ENCODE results near the gene HBA1. TPM values are rescaled to one million over a fixed set of nuclear protein-coding genes. Genes with fewer than 3 reads are reported as not detected.
"Not testable (repeated sequence)": the region's sequence is repeated elsewhere in the genome, so short reads cannot be mapped to it uniquely, and the experiment has no call there.

HBA1 gene
- total RNA-seq, 2 experiments from 2014 or later = not detected

DNA sequence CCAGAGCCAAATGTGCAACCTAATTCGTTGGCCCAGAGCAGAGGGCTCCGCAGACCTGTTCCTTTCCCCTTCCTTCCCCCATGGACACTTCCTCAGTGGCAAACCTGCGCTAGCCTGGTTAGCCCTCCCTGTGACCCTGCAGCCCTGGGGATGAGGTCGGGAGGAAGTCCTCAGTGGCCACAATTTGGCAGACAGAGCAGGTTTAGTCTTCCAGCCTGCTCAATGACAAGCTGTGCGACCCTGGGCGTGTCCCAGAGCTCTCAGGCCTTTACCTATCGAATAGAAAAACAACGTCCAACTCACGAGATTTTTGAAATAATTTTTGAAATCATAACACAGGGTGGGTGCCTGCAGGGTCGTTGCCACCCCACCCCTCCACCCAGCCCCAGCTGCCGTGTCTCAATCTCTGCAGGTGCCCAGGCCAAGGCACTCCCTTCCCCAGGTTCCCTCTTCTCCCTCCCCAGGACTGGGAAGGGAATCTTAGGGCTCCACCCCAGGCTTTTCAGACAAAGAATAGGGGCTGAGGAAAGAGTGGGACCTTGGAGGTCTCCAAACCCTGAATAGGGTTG is 9.3 kb upstream of the HBA1 start:
- ChIA-PET CTCF (no interaction called here), POLR2A (no interaction called here)
- H3K9me3 Mint-ChIP-seq = no peaks in the 10 kb centered on the region
- no peak overlapping the region for H3K4me3 ChIP-seq (ENCODE audit: low read length)
- peaks cover 2% of the 10 kb centered on the region for H3K4me1 Mint-ChIP-seq (ENCODE audit: low read depth)
- H3K36me3 ChIP-seq (ENCODE audit: insufficient read depth, low read length) = no peaks in the 10 kb centered on the region
- peaks cover 23% of the 10 kb centered on the region for H3K4me1 ChIP-seq (ENCODE audit: insufficient read depth, low read length)
- no peak overlapping the region for H3K27ac ChIP-seq (ENCODE audit: low read depth in 1 of 2, low read length in 2 of 2)
- no peaks in the 10 kb centered on the region for H3K36me3 Mint-ChIP-seq (ENCODE audit: low read depth)
- TF ChIP-seq, protein P1, sequence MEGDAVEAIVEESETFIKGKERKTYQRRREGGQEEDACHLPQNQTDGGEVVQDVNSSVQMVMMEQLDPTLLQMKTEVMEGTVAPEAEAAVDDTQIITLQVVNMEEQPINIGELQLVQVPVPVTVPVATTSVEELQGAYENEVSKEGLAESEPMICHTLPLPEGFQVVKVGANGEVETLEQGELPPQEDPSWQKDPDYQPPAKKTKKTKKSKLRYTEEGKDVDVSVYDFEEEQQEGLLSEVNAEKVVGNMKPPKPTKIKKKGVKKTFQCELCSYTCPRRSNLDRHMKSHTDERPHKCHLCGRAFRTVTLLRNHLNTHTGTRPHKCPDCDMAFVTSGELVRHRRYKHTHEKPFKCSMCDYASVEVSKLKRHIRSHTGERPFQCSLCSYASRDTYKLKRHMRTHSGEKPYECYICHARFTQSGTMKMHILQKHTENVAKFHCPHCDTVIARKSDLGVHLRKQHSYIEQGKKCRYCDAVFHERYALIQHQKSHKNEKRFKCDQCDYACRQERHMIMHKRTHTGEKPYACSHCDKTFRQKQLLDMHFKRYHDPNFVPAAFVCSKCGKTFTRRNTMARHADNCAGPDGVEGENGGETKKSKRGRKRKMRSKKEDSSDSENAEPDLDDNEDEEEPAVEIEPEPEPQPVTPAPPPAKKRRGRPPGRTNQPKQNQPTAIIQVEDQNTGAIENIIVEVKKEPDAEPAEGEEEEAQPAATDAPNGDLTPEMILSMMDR (IDR thresholded peaks at IDR 0.05) = no peak
- H3K27me3 ChIP-seq (ENCODE audit: control insufficient read depth in 1 of 2, insufficient read depth in 2 of 2, low read length in 2 of 2) = peaks cover 55 to 65% of the 10 kb centered on the region in 2 experiments
- DNase-seq = no peak
- peaks cover 0 to 13% of the 10 kb centered on the region in 2 experiments for H3K9me3 ChIP-seq (ENCODE audit: control insufficient read depth in 1 of 2, insufficient read depth in 1 of 2, low read length in 2 of 2)
- H3K27ac Mint-ChIP-seq = no peak overlapping the region
- peak overlapping the region; percentile 15 for H3K4me3 Mint-ChIP-seq
- intact Hi-C loops (cut with DNase I, micrococcal nuclease) = no loop called here
- peaks cover 71% of the 10 kb centered on the region for H3K27me3 Mint-ChIP-seq
- no peak for ATAC-seq (ENCODE audit: poor library complexity)

DNA sequence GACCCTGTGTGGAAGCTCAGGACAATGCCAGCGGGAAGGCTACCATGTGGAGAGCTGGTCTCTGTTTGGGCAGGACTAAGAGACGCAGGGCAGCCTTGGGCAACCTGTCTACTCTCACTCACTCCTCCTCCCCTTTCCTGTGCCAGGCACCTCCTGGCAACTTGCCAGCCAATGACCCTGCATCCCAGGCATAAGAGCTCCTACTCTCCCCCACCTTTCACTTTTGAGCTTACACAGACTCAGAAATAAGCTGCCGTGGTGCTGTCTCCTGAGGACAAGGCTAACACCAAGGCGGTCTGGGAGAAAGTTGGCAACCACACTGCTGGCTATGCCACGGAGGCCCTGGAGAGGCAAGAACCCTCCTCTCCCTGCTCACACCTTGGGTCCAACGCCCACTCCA is 8.1 kb upstream of the HBA1 start:
- CTCF ChIA-PET = no interaction called here
- ATAC-seq (ENCODE audit: poor library complexity) (no peak), DNase-seq (no peak)
- H3K9me3 Mint-ChIP-seq = no peaks in the 10 kb centered on the region
- Histone ChIP-seq H3K4me1 (ENCODE audit: insufficient read depth, low read length) (peaks cover 27% of the 10 kb centered on the region), H3K36me3 (ENCODE audit: insufficient read depth, low read length) (no peaks in the 10 kb centered on the region), H3K9me3 (ENCODE audit: control insufficient read depth in 1 of 2, insufficient read depth in 1 of 2, low read length in 2 of 2) (peaks cover 0 to 13% of the 10 kb centered on the region in 2 experiments), H3K27me3 (ENCODE audit: control insufficient read depth in 1 of 2, insufficient read depth in 2 of 2, low read length in 2 of 2) (peaks cover 51 to 54% of the 10 kb centered on the region in 2 experiments), H3K27ac (ENCODE audit: low read depth in 1 of 2, low read length in 2 of 2) (no peak overlapping the region), H3K4me3 (ENCODE audit: low read length) (no peak overlapping the region)
- intact Hi-C loops (cut with DNase I, micrococcal nuclease) = no loop called here
- TF ChIP-seq, protein P1 (IDR thresholded peaks at IDR 0.05) = no peak
- H3K4me3 Mint-ChIP-seq = peak overlapping the region; percentile 49
- no peaks in the 10 kb centered on the region for H3K4me1 Mint-ChIP-seq (ENCODE audit: low read depth)
- H3K27ac Mint-ChIP-seq = no peak overlapping the region
- POLR2A ChIA-PET = no interaction called here
- peaks cover 66% of the 10 kb centered on the region for H3K27me3 Mint-ChIP-seq
- H3K36me3 Mint-ChIP-seq (ENCODE audit: low read depth) = no peaks in the 10 kb centered on the region

DNA sequence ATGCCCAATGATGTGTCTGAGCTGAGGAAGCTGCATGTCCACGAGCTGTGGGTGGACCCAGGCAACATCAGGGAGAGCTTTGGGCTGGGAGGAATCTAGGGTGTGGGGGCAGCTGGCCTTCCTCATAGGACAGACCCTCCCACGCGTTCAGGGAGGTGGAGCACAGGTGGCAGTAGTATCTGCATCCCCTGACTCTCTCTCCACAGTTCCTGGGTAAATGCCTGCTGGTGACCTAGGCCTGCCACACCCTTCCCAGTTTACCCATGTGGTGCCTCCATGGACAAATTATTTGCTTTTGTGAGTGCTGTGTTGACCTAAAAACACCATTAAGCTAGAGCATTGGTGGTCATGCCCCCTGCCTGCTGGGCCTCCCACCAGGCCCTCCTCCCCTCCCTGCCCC is 7.5 kb upstream of the HBA1 start:
- DNase-seq = no peak
- ATAC-seq (ENCODE audit: poor library complexity) = no peak
- TF ChIP-seq, protein P1 (IDR thresholded peaks at IDR 0.05) = no peak
- Histone ChIP-seq H3K27ac (ENCODE audit: low read depth in 1 of 2, low read length in 2 of 2) (no peak overlapping the region), H3K4me1 (ENCODE audit: insufficient read depth, low read length) (peaks cover 28% of the 10 kb centered on the region), H3K36me3 (ENCODE audit: insufficient read depth, low read length) (no peaks in the 10 kb centered on the region), H3K4me3 (ENCODE audit: low read length) (no peak overlapping the region), H3K9me3 (ENCODE audit: control insufficient read depth in 1 of 2, insufficient read depth in 1 of 2, low read length in 2 of 2) (peaks cover 0 to 13% of the 10 kb centered on the region in 2 experiments), H3K27me3 (ENCODE audit: control insufficient read depth in 1 of 2, insufficient read depth in 2 of 2, low read length in 2 of 2) (peaks cover 52 to 54% of the 10 kb centered on the region in 2 experiments)
- Mint-ChIP-seq H3K4me1 (ENCODE audit: low read depth) (no peaks in the 10 kb centered on the region), H3K4me3 (no peak overlapping the region), H3K9me3 (no peaks in the 10 kb centered on the region), H3K36me3 (ENCODE audit: low read depth) (no peaks in the 10 kb centered on the region), H3K27me3 (peaks cover 72% of the 10 kb centered on the region), H3K27ac (no peak overlapping the region)
- ChIA-PET CTCF (no interaction called here), POLR2A (no interaction called here)
- intact Hi-C loops (cut with DNase I, micrococcal nuclease) = no loop called here

DNA sequence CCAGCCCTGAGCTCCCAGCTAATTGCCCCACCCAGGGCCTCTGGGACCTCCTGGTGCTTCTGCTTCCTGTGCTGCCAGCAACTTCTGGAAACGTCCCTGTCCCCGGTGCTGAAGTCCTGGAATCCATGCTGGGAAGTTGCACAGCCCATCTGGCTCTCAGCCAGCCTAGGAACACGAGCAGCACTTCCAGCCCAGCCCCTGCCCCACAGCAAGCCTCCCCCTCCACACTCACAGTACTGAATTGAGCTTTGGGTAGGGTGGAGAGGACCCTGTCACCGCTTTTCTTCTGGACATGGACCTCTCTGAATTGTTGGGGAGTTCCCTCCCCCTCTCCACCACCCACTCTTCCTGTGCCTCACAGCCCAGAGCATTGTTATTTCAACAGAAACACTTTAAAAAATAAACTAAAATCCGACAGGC is 6.4 kb upstream of the HBA1 start:
- Histone ChIP-seq H3K27me3 (ENCODE audit: control insufficient read depth in 1 of 2, insufficient read depth in 2 of 2, low read length in 2 of 2) (peaks cover 55 to 60% of the 10 kb centered on the region in 2 experiments), H3K4me1 (ENCODE audit: insufficient read depth, low read length) (peaks cover 25% of the 10 kb centered on the region), H3K9me3 (ENCODE audit: control insufficient read depth in 1 of 2, insufficient read depth in 1 of 2, low read length in 2 of 2) (peaks cover 0 to 11% of the 10 kb centered on the region in 2 experiments)
- intact Hi-C loops (cut with DNase I, micrococcal nuclease); CTCF ChIA-PET; H3K36me3 ChIP-seq (ENCODE audit: insufficient read depth, low read length); H3K4me3 Mint-ChIP-seq; H3K27ac Mint-ChIP-seq; H3K27ac ChIP-seq (ENCODE audit: low read depth in 1 of 2, low read length in 2 of 2); POLR2A ChIA-PET; H3K4me1 Mint-ChIP-seq (ENCODE audit: low read depth); ATAC-seq (ENCODE audit: poor library complexity); H3K4me3 ChIP-seq (ENCODE audit: low read length); H3K36me3 Mint-ChIP-seq (ENCODE audit: low read depth); DNase-seq; H3K9me3 Mint-ChIP-seq: not testable (repeated sequence)
- H3K27me3 Mint-ChIP-seq = peaks cover 82% of the 10 kb centered on the region
